ENCODE results near the gene USP7.
A peak's percentile ranks its signal among the peaks of the same experiment; 100 is the strongest.

Gene USP7

GRCh38 chr16:8901320-8901861 lies 62.3 kb downstream of the USP7 start:
- Histone ChIP-seq H3K4me1 (peaks cover 0 to 6% (median 0%) of the 10 kb centered on the region in 4 donors), H3K36me3 (peaks cover 97 to 100% (median 97%) of the 10 kb centered on the region in 3 donors), H3K9me3 (no peaks in the 10 kb centered on the region), H3K27ac (no peak overlapping the region), H3K4me3 (no peak overlapping the region), H3K27me3 (no peaks in the 10 kb centered on the region)
- no peak for DNase-seq
- intact Hi-C loops (cut with DNase I; ENCODE audit: low total_unique reads), result no loop called here
- TF ChIP-seq CTCF (IDR thresholded peaks at IDR 0.05), result no peak

- TF ChIP-seq CTCF (IDR thresholded peaks at IDR 0.05), result no peak
- Histone ChIP-seq H3K4me3 (no peak overlapping the region), H3K9me3 (no peaks in the 10 kb centered on the region), H3K27me3 (no peaks in the 10 kb centered on the region), H3K36me3 (peaks cover 97 to 100% (median 97%) of the 10 kb centered on the region in 3 donors), H3K27ac (no peak overlapping the region), H3K4me1 (no peaks in the 10 kb centered on the region)
- intact Hi-C loops (cut with DNase I; ENCODE audit: low total_unique reads), result no loop called here
- no peak for DNase-seq
These were observed 63.4 kb downstream of the USP7 start for GRCh38 chr16:8900343-8900742.

- intact Hi-C loops (cut with DNase I; ENCODE audit: low total_unique reads), result no loop called here
- TF ChIP-seq CTCF (IDR thresholded peaks at IDR 0.05), result no peak
- no peaks in the 10 kb centered on the region for H3K27me3 ChIP-seq
- H3K9me3 ChIP-seq, result no peaks in the 10 kb centered on the region
- H3K36me3 ChIP-seq, result peaks cover 97 to 100% (median 97%) of the 10 kb centered on the region in 3 donors
- H3K4me3 ChIP-seq, result no peak overlapping the region
- no peaks in the 10 kb centered on the region for H3K4me1 ChIP-seq
- DNase-seq, result no peak
- no peak overlapping the region for H3K27ac ChIP-seq
These were observed 63.9 kb downstream of the USP7 start for GRCh38 chr16:8899709-8900317.

- peaks cover 97 to 100% (median 99%) of the 10 kb centered on the region in 3 donors for H3K36me3 ChIP-seq
- TF ChIP-seq CTCF (IDR thresholded peaks at IDR 0.05), result no peak
- H3K27me3 ChIP-seq, result no peaks in the 10 kb centered on the region
- H3K4me3 ChIP-seq, result no peak overlapping the region
- no peaks in the 10 kb centered on the region for H3K9me3 ChIP-seq
- no peak overlapping the region for H3K27ac ChIP-seq
- H3K4me1 ChIP-seq, result no peaks in the 10 kb centered on the region
- DNase-seq, result no peak
- intact Hi-C loops (cut with DNase I; ENCODE audit: low total_unique reads), result no loop called here
These were observed 64.9 kb downstream of the USP7 start for GRCh38 chr16:8898660-8899318.

- intact Hi-C loops (cut with DNase I; ENCODE audit: low total_unique reads), result no loop called here
- Histone ChIP-seq H3K27me3 (no peaks in the 10 kb centered on the region), H3K4me1 (no peaks in the 10 kb centered on the region), H3K36me3 (peaks cover 82 to 100% (median 88%) of the 10 kb centered on the region in 3 donors), H3K4me3 (no peak overlapping the region), H3K9me3 (no peaks in the 10 kb centered on the region), H3K27ac (no peak overlapping the region)
- TF ChIP-seq CTCF (IDR thresholded peaks at IDR 0.05), result no peak
- peak in 1 of 2 donors; percentile 55 for DNase-seq
These were observed 68.9 kb downstream of the USP7 start for GRCh38 chr16:8894736-8895334.

All from tibial artery (tissue), 4 donors.